ENCODE data around the gene CEP72.
"Not testable (repeated sequence)": the region's sequence is repeated elsewhere in the genome, so short reads cannot be mapped to it uniquely, and the experiment has no call there.

Gene CEP72

GRCh38 chr5:602466-603035 lies 9.6 kb upstream of the CEP72 start:
- Histone ChIP-seq H3K4me1 (ENCODE audit: control insufficient read depth, low read length) (peaks cover 6% of the 10 kb centered on the region), H3K9me2 (replicated peaks; ENCODE audit: control insufficient read depth, low read length) (no peaks in the 10 kb centered on the region), H3K9me3 (ENCODE audit: control insufficient read depth, insufficient read depth, low read length) (no peaks in the 10 kb centered on the region), H3K79me2 (ENCODE audit: control insufficient read depth, low read length) (no peaks in the 10 kb centered on the region), H3K27me3 (ENCODE audit: control insufficient read depth, low read length) (peaks cover 3% of the 10 kb centered on the region), H3K27ac (ENCODE audit: low read depth, low read length) (no peak overlapping the region), H3K4me2 (ENCODE audit: low read length) (no peak overlapping the region), H3F3A (ENCODE audit: control insufficient read depth, insufficient read depth) (no peaks in the 10 kb centered on the region), H3K4me3 (ENCODE audit: low read length) (no peak overlapping the region), H4K20me1 (ENCODE audit: control insufficient read depth, insufficient read depth, low read depth, low read length) (peaks cover 4% of the 10 kb centered on the region; the same call in 1 of the 2 replicates), H3K36me3 (ENCODE audit: control insufficient read depth, low read length) (no peaks in the 10 kb centered on the region)
- no peak for TF ChIP-seq EZH2phosphoT487 (IDR thresholded peaks at IDR 0.05; ENCODE audit: borderline replicate concordance, low read length)
- TF ChIP-seq CTCF (IDR thresholded peaks at IDR 0.05; ENCODE audit: low read depth, low read length, poor library complexity, severe bottlenecking): no peak

GRCh38 chr5:603081-603998 lies 8.8 kb upstream of the CEP72 start:
- Histone ChIP-seq H3F3A (ENCODE audit: control insufficient read depth, insufficient read depth) (no peaks in the 10 kb centered on the region), H3K79me2 (ENCODE audit: control insufficient read depth, low read length) (no peaks in the 10 kb centered on the region), H3K9me3 (ENCODE audit: control insufficient read depth, insufficient read depth, low read length) (no peaks in the 10 kb centered on the region), H3K36me3 (ENCODE audit: control insufficient read depth, low read length) (no peaks in the 10 kb centered on the region), H3K27me3 (ENCODE audit: control insufficient read depth, low read length) (no peaks in the 10 kb centered on the region; the same call in 1 of the 2 replicates), H3K4me1 (ENCODE audit: control insufficient read depth, low read length) (peaks cover 11% of the 10 kb centered on the region), H3K27ac (ENCODE audit: low read depth, low read length) (no peak overlapping the region), H3K4me2 (ENCODE audit: low read length) (no peak overlapping the region), H3K4me3 (ENCODE audit: low read length) (no peak overlapping the region), H3K9me2 (replicated peaks; ENCODE audit: control insufficient read depth, low read length) (no peaks in the 10 kb centered on the region), H4K20me1 (ENCODE audit: control insufficient read depth, insufficient read depth, low read depth, low read length) (peaks cover 4% of the 10 kb centered on the region; the same call in 1 of the 2 replicates)
- TF ChIP-seq CTCF (IDR thresholded peaks at IDR 0.05; ENCODE audit: low read depth, low read length, poor library complexity, severe bottlenecking) (no peak), EZH2phosphoT487 (IDR thresholded peaks at IDR 0.05; ENCODE audit: borderline replicate concordance, low read length) (no peak)

- Histone ChIP-seq H3F3A (ENCODE audit: control insufficient read depth, insufficient read depth) (no peaks in the 10 kb centered on the region), H3K9me2 (replicated peaks; ENCODE audit: control insufficient read depth, low read length) (no peaks in the 10 kb centered on the region), H3K27me3 (ENCODE audit: control insufficient read depth, low read length) (no peaks in the 10 kb centered on the region; the same call in 1 of the 2 replicates), H3K79me2 (ENCODE audit: control insufficient read depth, low read length) (no peaks in the 10 kb centered on the region), H4K20me1 (ENCODE audit: control insufficient read depth, insufficient read depth, low read depth, low read length) (peaks cover 4% of the 10 kb centered on the region; the same call in 1 of the 2 replicates), H3K9me3 (ENCODE audit: control insufficient read depth, insufficient read depth, low read length) (no peaks in the 10 kb centered on the region), H3K4me1 (ENCODE audit: control insufficient read depth, low read length) (peaks cover 11% of the 10 kb centered on the region), H3K4me2 (ENCODE audit: low read length) (no peak overlapping the region), H3K27ac (ENCODE audit: low read depth, low read length) (no peak overlapping the region), H3K4me3 (ENCODE audit: low read length) (no peak overlapping the region), H3K36me3 (ENCODE audit: control insufficient read depth, low read length) (no peaks in the 10 kb centered on the region)
- no peak for TF ChIP-seq EZH2phosphoT487 (IDR thresholded peaks at IDR 0.05; ENCODE audit: borderline replicate concordance, low read length)
- TF ChIP-seq CTCF (IDR thresholded peaks at IDR 0.05; ENCODE audit: low read depth, low read length, poor library complexity, severe bottlenecking): no peak
These were observed 7.7 kb upstream of the CEP72 start for GRCh38 chr5:604391-604831.

- H3K9me3 ChIP-seq (ENCODE audit: control insufficient read depth, insufficient read depth, low read length): not testable (repeated sequence)
These were observed 7.0 kb upstream of the CEP72 start for GRCh38 chr5:605090-605489.

More at GRCh38 chr5:605090-605489, 7.0 kb upstream of the CEP72 start:
- H3F3A ChIP-seq (ENCODE audit: control insufficient read depth, insufficient read depth); H3K79me2 ChIP-seq (ENCODE audit: control insufficient read depth, low read length); H3K36me3 ChIP-seq (ENCODE audit: control insufficient read depth, low read length); H3K4me3 ChIP-seq (ENCODE audit: low read length); H3K27ac ChIP-seq (ENCODE audit: low read depth, low read length); H3K9me2 ChIP-seq (replicated peaks; ENCODE audit: control insufficient read depth, low read length); H3K27me3 ChIP-seq (ENCODE audit: control insufficient read depth, low read length); H4K20me1 ChIP-seq (ENCODE audit: control insufficient read depth, insufficient read depth, low read depth, low read length); H3K4me2 ChIP-seq (ENCODE audit: low read length): not testable (repeated sequence)
- peaks cover 11% of the 10 kb centered on the region for H3K4me1 ChIP-seq (ENCODE audit: control insufficient read depth, low read length)
